Activated CD4-positive, alpha-beta T cell treated with anti-CD3 and anti-CD28 coated beads for 48 hours (primary cell): ENCODE data around the gene DOC2B.
A peak's percentile ranks its signal among the peaks of the same experiment; 100 is the strongest.

ENCODE experiments used
- DNase-seq: peaks from one replicate; pipeline ENCODE4 v3.0.0-alpha.2; 2020

DOC2B gene

GRCh38 chr17:160336-160735, 21.1 kb downstream of the DOC2B start:
- DNase-seq = no peak

- no peak for DNase-seq
Measured at GRCh38 chr17:159609-160008, 21.8 kb downstream of the DOC2B start.

DNA sequence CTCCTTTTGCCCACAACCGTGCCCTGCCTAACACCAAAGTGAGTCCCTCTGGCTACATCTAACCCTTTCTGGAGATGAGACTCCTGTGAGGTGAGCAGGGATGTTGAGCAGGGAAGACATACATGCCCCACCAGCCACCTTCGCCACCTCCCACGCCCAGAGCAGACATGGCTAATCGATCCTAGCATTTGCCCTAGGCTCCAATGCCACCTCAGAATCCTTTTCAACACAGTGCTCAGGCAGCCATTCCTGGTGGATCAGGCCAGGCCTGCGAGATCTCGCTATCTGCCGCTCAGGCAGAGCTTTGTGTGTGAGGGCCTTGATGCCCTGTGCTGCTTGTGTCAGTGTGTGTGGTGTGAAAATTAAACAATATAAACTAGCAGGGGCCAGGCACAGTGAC, 23.1 kb downstream of the DOC2B start:
- no peak for DNase-seq

DNA sequence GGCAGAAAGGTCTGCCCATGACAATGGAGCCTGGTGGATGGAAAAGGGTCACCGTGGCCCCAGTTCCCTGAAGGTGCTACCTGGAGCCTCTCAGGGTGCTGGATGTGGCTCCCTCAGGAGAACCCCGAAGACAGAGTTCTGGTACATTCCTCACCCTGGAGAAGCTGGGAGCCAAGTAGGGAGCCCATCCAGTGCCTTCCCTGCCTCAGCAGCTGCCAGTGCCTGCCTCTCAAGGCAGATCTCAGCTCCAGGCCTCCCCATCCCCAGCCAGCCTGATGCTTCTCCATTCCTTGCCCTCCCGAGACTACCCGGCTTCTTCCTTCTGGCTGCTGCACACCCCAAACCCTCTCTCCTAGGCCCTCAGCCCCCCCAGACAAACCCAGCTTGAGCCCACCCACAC, 23.5 kb downstream of the DOC2B start:
- DNase-seq = no peak

DNA sequence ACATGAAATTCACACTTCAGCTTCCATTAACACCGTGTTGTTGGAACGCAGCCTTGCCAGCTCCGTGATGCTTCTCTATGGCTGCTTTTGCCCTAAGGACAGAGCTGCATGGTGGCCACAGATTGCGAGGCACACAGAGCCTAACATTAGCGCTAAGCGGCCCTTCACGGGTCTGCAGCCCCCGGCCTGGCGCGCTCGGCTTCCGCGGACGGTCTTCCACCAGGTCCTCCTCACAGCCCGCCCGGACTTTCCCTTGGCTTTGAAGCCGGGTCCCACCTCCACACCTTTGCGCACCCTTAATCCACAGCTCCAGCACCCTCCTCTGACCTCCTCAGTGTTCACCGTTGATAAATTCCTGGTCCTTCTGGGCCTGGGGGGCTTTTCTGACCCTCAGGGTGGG, 24.5 kb downstream of the DOC2B start:
- DNase-seq = no peak

DNA sequence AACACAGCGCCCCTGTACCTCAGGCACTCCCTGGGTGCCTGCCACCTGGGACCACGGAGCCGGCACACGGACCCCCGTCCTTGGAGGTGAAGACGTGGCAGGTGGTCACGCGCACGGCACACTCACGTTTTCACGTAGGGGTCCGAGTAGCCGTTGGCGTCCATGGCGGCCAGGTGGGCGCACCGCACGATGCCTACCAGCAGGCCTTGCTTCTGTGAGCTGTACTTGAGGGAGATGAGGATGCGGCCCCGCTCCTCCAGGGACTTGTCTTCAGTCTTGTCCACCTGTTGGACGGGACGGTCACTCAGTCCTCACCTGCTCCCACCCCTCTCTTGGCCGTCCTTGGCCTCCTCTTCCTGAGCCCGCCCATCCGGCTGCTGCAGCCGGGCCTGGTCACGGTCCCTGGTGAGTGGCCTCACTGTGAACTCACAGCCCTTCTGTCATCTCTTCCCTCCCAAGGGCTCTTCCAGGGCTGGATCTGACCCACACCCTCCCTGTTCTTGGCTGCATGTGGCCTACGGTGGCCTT, 25.3 kb downstream of the DOC2B start:
- no peak for DNase-seq

- DNase-seq = no peak
Measured at GRCh38 chr17:155576-155975, 25.9 kb downstream of the DOC2B start.

- DNase-seq = no peak
Measured at GRCh38 chr17:153851-154250, 27.6 kb downstream of the DOC2B start.

- no peak for DNase-seq
Measured at GRCh38 chr17:152860-153420, 28.5 kb downstream of the DOC2B start.

DNA sequence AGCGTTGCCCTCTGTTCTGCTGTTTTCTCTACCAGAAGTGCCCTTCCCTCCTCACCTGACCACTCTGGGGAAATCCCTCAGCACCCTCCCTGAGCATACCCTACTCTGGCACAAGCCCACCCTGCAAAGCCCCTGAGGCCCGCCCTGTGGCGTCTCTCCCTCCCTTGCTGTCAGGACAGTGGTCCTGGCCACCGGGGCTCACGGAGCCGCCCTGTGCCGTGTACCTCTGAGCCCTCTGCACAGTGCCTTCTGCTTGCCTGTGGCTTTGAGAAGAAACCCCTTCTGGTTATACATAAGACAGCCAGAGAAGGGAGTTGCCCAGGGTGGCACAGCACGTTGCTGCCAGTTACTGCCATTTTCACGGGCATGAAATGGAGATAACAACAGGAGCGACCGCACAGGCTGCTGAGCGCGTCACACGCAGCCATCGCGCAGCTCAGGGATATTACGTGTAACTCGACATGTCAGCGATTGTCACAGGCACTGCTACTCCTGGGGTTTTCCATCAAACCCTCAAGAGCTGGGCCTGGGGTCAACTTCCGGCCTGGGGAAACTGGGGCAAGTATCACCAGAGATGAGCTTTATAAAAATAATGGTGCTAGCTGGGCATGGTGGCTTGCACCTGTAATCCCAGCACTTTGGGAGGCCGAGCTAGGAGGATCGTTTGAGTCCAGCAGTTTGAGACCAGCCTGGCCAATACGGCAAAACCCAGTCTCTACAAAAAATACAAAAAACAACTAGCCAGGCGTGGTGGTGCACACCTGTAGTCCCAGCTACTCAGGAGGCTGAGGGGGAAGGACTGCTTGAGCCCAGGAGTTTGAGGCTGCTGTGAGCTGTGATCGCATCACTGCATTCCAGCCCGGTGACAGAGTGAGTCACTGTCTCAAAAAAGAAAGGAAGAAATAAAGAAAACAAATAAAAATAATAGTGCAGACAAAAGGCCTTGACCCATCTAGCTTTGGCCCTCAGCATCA, 29.3 kb downstream of the DOC2B start:
- no peak for DNase-seq

GRCh38 chr17:151004-151403, 30.4 kb downstream of the DOC2B start:
- no peak for DNase-seq

DNA sequence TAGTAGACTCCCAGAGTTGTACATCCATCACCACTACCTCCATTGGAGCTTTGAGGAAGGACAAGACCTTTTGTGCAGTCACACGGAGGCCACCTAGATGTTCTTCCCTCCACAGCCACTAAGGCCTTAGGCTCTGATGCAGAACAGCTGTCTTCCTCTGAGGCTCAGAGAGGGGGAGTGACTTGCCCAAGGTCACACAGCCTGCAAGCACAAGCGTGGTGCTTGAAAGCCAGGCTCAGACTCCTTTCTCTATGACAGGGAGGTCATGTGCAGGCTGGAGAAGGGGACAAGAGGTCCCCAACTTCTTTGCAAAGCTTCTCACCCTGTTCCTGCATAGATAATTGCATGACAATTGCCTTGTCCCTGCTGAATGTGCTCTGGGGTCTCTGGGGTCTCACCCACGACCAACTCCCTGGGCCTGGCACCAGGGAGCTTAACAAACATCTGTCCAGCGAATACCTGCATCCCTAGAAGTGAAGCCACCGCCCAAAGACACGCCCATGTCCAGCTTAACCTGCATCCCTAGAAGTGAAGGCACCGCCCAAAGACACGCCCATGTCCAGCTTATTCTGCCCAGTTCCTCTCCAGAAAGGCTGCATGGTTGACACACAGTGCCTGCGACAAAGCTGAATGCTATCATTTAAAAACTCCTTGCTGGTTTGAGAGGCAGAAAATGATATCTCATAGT, 31.4 kb downstream of the DOC2B start:
- no peak for DNase-seq

DNA sequence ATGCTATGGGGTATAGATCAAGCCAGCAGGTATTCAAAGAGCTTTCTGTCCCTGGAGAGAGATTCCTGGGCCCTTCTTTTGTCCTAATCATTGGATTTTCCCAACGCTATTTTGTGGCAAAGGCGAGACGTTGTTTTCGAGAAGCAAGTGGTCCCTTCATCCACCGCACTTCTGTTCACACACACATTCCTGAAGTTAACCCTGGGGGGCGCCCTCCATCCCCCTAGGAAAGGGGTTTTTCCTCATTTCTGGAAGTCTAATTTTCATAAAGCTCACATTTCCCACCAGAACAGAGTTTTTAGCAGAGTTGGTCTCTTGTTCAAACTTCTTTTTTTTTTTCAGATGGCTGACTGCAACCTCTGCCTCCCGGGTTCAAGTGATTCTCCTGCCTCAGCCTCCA, 32.2 kb downstream of the DOC2B start:
- DNase-seq = no peak

DNA sequence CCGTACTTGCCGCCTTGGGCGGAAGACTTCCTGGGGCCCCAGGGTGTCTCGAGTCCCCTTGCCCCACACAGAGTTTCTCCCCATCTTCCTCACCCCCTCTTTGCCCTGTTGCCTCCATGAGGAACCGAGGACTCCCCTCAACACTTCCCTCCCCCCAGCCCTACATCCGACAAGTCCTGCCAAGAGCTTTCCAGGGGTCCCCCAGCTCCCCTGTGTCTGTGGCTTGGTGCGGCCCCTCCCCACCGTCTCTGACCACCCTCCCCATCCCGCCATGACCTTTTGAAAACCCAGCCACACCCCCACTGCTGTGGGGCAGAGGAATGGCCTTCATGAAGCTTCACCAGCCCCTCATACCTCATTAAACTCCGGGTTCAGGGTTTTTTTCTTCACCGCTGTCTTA, 32.7 kb downstream of the DOC2B start:
- DNase-seq = no peak

GRCh38 chr17:147796-148740, 33.4 kb downstream of the DOC2B start:
- DNase-seq = no peak

DNA sequence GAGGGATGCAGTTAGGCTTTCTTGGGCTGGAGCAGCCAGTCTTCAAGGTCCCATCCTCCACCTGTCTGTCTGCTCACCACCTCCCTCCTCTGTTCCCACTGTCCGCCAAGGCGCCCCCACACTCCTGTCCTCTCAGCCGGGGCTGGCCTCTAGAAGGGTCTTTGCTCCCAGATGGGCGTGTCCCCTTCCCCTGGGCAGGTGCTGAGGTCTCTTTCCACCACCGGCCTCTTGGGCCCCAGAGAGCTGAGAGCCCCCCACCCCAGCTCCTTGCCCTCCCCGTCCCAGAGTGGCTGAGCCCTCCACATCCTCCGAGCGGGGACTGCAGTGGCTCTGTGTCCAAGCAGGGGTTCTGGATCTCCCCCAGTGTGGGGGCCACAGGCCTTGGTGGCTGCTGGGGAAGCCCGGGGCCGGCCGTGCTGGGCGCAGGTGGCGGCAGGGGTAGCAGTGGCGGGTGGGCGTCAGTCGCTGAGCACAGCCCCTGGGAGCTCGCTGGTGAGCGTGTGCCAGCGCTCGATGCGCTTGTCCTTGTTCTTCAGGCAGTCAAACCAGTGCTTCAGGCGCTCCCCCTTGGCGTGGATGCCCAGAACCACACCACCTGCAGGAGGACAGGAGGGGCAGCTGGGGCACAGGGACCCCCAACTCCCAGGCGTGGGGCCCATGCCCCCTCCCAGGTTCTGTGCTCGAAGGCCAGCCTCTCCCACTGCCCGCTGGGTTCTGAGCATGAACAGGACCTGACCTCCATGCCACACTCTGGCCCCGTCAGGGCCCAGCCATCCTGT, 34.3 kb downstream of the DOC2B start:
- no peak for DNase-seq

- DNase-seq = no peak
Measured at GRCh38 chr17:146546-146945, 34.9 kb downstream of the DOC2B start.

DNA sequence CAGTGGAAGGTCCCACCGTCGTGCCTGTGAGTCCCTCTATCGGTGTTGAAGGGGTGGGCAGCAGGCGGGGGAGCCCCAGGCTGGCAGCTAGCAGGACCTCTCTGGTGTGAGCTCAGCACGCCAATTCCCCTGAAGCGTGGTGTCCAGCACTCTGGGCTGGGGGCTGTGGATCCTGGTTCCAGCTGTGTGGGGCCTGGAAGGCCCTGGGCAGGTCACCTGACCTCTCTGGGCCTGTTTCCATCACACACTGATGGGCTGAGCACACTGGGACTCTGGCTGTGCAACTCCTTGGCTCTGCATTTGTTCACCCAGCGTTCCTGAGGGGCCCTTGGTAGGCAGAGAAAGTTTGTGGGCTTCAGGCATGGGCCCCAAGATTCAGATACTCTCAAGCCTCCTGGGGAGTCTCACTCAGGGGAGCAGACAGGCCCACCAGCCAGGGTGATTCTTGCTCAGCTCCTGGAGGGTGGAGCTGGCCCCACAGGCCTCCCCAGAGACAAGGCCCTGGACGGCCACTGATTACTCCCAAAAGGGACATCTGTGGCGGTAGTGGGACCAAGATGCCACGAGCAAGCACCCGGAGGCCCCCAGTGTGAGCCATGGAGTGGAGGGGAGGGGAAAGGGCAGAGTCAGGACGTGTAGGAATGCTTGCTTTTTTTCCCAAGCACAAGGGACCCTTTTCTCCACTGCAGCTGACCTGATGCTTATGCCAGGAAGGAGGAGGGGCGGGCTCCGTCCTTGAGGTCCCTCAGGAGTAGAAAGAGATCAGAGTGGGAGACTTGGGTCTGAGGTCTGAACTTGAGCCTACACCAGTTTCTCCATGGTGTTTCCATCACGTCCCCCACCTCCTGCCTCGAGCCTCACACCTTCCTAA, 35.5 kb downstream of the DOC2B start:
- DNase-seq = peak; percentile 1

GRCh38 chr17:144936-145670, 36.3 kb downstream of the DOC2B start:
- DNase-seq = no peak

- DNase-seq = peak; percentile 91
Measured at GRCh38 chr17:143785-144281, 37.6 kb downstream of the DOC2B start.
